ENCODE results near the gene LSMEM2. TPM values are rescaled to one million over a fixed set of nuclear protein-coding genes. Genes with fewer than 3 reads are reported as not detected.

The LSMEM2 gene
- total and polyA plus RNA-seq, 9 of the 15 experiments (the other 6 are each of a cell fraction or from before 2014, with no cell fraction given) = not detected

DNA sequence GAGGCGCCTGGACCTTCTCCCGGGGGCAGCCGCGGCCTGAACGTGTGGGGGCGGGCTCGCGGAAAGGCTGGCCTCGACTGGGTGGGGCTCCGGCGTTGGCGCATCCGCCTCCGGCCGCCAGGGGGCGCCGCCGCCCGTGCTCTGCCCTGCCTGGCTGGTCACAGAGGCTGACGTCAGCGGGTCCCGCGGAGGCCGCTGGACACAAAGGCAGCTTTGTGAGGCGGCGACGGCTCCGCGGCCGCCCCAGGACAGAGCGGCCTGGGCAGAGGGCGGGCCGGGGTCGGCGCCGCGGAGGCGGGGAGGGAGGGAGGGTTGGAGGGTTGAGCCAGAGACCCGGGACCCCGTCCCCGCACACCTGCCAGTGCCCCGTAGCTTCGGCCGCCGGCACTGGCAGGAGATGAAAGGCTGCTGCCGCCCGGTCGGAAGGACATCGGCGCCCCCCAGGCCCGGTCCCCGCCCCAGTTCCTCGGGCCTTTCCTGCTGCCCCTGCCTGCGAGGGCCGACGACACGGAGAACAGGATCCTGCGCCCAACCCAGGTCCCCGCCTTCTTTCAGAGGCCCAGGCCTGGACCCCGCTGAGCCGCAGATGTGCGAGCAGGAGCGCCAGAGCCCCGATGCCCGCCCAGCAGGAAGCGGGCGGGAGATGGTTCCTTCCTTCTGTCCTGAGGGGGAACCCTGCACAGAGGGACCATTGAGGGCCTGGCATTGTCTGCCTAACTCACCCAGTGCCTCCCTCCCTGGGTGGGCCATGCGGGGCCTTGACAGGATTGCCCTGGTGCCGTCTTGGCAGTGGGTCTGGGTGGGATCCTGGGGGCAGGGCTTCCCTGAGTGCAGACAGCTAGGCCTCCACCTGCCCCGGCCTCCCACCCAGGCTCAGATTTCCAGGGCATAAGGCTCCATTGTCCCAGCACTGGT lies 18.6 kb upstream of the LSMEM2 start (continued):
- TF ChIP-seq, protein P1, sequence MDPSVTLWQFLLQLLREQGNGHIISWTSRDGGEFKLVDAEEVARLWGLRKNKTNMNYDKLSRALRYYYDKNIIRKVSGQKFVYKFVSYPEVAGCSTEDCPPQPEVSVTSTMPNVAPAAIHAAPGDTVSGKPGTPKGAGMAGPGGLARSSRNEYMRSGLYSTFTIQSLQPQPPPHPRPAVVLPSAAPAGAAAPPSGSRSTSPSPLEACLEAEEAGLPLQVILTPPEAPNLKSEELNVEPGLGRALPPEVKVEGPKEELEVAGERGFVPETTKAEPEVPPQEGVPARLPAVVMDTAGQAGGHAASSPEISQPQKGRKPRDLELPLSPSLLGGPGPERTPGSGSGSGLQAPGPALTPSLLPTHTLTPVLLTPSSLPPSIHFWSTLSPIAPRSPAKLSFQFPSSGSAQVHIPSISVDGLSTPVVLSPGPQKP (CRISPR knock-in tag; IDR thresholded peaks at IDR 0.05) = no peak
- TF ChIP-seq CAMTA2 (CRISPR knock-in tag; conservative IDR thresholded peaks at IDR 0.05) (no peak), ASH1L (IDR thresholded peaks at IDR 0.05; ENCODE audit: borderline replicate concordance, low read depth, partially characterized antibody) (no peak), TFAM (CRISPR knock-in tag; conservative IDR thresholded peaks at IDR 0.05) (no peak), SAFB (IDR thresholded peaks at IDR 0.05; ENCODE audit: borderline replicate concordance, low read depth, low read length) (no peak), KLF10 (CRISPR knock-in tag; IDR thresholded peaks at IDR 0.05) (no peak), HMGN3 (IDR thresholded peaks at IDR 0.05; ENCODE audit: borderline replicate concordance, extremely low read depth, insufficient read length, low read depth, low read length) (peak; percentile 81), PHTF2 (CRISPR knock-in tag; IDR thresholded peaks at IDR 0.05) (no peak), GABPA (tag; conservative IDR thresholded peaks at IDR 0.05; ENCODE audit: low read depth) (no peak), ZNF436 (CRISPR knock-in tag; IDR thresholded peaks at IDR 0.05) (no peak), MBD2 (IDR thresholded peaks at IDR 0.05; ENCODE audit: borderline replicate concordance, low read depth) (no peak), XRCC3 (IDR thresholded peaks at IDR 0.05) (no peak), COPS2 (conservative IDR thresholded peaks at IDR 0.05) (no peak), BMI1 (IDR thresholded peaks at IDR 0.05; ENCODE audit: low read length) (no peak), SIX5 (IDR thresholded peaks at IDR 0.05; ENCODE audit: borderline replicate concordance in 1 of 2, insufficient read depth in 1 of 2, low read depth in 1 of 2, low read length in 2 of 2) (no peak), RFX5 (IDR thresholded peaks at IDR 0.05; ENCODE audit: low read depth, low read length) (no peak), ATF1 (CRISPR knock-in tag; IDR thresholded peaks at IDR 0.05) (peak; percentile 32; the same call in 1 of the 2 replicates), ATF1 (tag; IDR thresholded peaks at IDR 0.05) (peak; percentile 84), ZNF282 (CRISPR knock-in tag; IDR thresholded peaks at IDR 0.05) (no peak), ELF2 (CRISPR knock-in tag; IDR thresholded peaks at IDR 0.05) (no peak)
- TF ChIP-seq, protein P2, sequence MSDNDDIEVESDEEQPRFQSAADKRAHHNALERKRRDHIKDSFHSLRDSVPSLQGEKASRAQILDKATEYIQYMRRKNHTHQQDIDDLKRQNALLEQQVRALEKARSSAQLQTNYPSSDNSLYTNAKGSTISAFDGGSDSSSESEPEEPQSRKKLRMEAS (CRISPR knock-in tag; IDR thresholded peaks at IDR 0.05) = peak; percentile 31; the same call in 1 of the 2 replicates
- TF ChIP-seq, protein P3, sequence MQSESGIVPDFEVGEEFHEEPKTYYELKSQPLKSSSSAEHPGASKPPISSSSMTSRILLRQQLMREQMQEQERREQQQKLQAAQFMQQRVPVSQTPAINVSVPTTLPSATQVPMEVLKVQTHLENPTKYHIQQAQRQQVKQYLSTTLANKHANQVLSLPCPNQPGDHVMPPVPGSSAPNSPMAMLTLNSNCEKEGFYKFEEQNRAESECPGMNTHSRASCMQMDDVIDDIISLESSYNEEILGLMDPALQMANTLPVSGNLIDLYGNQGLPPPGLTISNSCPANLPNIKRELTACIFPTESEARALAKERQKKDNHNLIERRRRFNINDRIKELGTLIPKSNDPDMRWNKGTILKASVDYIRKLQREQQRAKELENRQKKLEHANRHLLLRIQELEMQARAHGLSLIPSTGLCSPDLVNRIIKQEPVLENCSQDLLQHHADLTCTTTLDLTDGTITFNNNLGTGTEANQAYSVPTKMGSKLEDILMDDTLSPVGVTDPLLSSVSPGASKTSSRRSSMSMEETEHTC (IDR thresholded peaks at IDR 0.05) = no peak
- TF ChIP-seq, protein P4, sequence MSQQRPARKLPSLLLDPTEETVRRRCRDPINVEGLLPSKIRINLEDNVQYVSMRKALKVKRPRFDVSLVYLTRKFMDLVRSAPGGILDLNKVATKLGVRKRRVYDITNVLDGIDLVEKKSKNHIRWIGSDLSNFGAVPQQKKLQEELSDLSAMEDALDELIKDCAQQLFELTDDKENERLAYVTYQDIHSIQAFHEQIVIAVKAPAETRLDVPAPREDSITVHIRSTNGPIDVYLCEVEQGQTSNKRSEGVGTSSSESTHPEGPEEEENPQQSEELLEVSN (IDR thresholded peaks at IDR 0.05; ENCODE audit: borderline replicate concordance in 1 of 2, extremely low read depth in 1 of 2, insufficient read depth in 1 of 2, insufficient read length in 1 of 2, low read depth in 1 of 2, low read length in 1 of 2, poor library complexity in 1 of 2, severe bottlenecking in 1 of 2) = peak in 1 of 2 experiments; percentile 39
- TF ChIP-seq, protein P5, sequence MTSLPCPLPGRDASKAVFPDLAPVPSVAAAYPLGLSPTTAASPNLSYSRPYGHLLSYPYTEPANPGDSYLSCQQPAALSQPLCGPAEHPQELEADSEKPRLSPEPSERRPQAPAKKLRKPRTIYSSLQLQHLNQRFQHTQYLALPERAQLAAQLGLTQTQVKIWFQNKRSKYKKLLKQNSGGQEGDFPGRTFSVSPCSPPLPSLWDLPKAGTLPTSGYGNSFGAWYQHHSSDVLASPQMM (CRISPR knock-in tag; IDR thresholded peaks at IDR 0.05) = no peak
